AML-193 (cell line): ENCODE measurements around the gene ZFPM1.

ENCODE experiments used
- DNase-seq, 2 experiments: peaks; one replicate each; lab custom pipeline; 2025; lab: John Stamatoyannopoulos, UW

The ZFPM1 gene

GRCh38 chr16:88434353-88434690 lies 18.8 kb upstream of the ZFPM1 start:
- no peak for DNase-seq

DNA sequence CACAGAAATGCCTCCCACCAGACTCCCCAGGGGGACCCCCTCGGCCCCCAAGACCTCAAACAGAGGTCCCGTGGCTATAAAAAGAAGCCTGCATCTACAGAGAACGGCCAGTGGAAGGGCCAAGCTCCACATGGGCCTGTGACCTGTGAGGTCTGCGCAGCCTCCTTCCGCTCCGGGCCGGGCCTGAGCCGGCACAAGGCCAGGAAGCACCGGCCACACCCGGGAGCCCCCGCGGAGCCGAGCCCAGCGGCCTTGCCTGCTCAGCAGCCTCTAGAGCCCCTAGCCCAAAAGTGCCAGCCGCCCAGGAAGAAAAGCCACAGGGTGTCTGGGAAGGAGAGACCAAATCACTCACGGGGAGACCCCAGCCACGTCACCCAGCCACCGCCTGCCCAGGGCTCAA lies 18.3 kb upstream of the ZFPM1 start:
- no peak for DNase-seq

GRCh38 chr16:88435437-88436355 lies 17.4 kb upstream of the ZFPM1 start:
- DNase-seq = no peak

DNA sequence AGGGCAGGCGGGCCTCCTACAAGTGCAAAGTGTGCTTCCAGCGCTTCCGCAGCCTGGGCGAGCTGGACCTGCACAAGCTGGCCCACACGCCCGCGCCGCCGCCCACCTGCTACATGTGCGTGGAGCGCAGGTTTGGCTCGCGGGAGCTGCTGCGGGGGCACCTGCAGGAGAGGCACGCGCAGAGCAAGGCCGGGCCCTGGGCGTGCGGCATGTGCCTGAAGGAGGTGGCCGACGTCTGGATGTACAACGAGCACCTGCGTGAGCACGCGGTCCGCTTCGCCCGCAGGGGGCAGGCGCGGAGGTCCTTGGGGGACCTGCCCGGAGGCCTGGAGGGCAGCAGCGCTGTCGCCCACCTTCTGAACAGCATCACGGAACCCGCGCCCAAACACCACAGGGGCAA lies 16.3 kb upstream of the ZFPM1 start:
- no peak for DNase-seq

DNA sequence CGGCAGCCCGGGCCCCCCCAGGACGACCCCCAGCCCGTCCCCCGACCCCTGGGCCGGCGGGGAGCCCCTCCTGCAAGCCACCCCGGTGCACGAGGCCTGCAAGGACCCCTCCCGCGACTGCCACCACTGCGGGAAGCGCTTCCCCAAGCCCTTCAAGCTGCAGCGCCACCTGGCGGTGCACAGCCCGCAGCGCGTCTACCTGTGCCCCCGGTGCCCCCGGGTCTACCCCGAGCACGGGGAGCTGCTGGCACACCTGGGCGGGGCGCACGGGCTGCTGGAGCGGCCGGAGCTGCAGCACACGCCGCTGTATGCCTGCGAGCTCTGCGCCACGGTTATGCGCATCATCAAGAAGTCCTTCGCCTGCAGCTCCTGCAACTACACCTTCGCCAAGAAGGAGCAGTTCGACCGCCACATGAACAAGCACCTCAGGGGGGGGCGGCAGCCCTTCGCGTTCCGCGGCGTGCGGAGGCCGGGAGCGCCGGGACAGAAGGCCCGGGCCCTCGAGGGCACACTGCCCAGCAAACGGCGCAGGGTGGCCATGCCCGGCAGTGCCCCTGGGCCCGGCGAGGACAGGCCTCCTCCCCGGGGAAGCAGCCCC lies 15.6 kb upstream of the ZFPM1 start:
- DNase-seq = no peak

DNA sequence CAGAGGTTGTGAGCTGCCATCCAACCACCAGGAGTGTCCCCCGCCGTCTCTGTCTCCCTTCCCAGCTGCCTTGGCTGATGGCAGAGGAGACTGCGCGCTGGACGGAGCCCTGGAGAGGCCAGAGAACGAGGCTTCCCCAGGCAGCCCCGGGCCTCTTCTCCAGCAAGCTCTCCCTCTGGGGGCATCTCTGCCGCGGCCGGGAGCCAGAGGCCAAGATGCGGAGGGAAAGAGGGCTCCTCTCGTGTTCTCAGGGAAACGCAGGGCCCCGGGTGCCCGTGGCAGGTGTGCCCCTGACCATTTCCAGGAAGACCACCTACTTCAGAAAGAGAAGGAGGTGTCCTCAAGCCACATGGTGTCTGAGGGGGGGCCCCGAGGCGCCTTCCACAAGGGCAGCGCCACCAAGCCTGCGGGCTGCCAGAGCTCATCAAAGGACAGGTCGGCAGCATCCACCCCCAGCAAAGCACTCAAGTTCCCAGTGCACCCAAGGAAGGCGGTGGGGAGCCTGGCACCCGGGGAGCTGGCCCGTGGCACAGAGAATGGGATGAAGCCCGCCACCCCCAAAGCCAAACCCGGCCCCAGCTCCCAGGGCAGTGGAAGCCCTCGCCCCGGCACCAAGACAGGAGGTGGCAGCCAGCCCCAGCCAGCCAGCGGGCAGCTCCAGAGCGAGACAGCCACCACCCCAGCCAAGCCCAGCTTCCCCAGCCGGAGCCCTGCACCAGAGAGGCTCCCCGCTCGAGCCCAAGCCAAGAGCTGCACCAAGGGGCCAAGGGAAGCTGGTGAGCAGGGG lies 14.8 kb upstream of the ZFPM1 start:
- DNase-seq = no peak

GRCh38 chr16:88439016-88439415 lies 14.1 kb upstream of the ZFPM1 start:
- no peak for DNase-seq

- no peak for DNase-seq
Measured at GRCh38 chr16:88439706-88440105, 13.4 kb upstream of the ZFPM1 start.

GRCh38 chr16:88440111-88440510 lies 13.0 kb upstream of the ZFPM1 start:
- DNase-seq = no peak

GRCh38 chr16:88440686-88441405 lies 12.2 kb upstream of the ZFPM1 start:
- DNase-seq = no peak

GRCh38 chr16:88441460-88441859 lies 11.6 kb upstream of the ZFPM1 start:
- DNase-seq = no peak

DNA sequence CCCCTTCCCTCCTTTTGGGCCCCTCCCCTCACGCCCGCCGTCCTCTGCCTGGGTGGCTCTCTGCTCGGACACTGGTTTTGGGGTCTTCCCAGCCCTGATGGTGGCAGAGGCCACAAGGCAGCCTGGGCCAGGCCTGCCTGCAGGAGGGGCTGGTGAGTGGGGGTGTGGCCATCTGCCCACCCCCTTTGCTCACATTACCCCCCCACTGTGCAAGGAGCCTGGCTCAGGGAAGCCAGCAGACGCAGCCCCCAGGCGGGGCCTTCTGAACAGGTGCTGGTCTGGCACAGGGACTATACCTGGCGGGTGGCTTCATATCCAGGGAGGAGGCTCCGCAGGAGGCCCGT lies 10.7 kb upstream of the ZFPM1 start:
- no peak for DNase-seq

DNA sequence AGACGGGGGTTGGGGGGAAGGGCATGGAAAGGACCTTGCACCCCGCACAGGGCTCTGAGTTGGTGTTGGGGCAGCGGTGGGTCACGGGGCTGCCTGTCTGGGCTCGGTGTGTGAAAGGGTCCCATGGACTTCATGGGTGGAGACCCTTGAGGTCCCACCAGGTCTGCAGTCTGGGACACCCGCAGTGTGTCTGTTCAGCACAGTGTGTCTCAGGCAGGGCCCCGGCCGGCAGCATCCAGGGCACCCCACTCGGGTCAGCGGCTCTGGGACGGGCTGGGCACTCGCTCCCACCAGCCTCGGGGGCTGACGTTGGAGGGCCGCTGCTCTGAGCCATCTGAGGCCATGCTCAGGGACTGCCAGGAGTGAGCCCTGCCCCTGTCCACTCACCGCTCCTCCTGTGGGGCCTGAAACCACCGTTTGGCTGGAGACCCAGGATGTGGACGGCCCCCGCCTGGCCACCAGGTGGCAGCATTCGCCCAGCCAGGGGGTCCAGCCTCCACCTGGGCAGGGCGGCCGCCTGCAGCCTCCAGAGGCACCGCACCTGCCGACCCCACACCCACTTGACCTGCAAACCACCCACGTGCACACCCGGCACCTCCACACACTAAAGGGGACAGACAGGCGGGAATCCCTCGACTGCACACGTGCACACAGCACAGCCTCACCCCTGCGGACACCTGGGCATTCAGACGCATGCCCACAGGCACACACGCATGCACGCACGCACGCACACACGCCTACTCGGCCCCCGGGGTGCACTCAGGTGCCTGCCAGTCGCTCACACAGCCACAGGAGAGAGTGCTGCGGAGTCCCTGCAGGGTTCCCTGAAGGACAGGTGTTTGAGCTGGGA lies 10.1 kb upstream of the ZFPM1 start:
- DNase-seq = peak; percentile 7 to 20

GRCh38 chr16:88444826-88445582 lies 8.1 kb upstream of the ZFPM1 start:
- DNase-seq = no peak

DNA sequence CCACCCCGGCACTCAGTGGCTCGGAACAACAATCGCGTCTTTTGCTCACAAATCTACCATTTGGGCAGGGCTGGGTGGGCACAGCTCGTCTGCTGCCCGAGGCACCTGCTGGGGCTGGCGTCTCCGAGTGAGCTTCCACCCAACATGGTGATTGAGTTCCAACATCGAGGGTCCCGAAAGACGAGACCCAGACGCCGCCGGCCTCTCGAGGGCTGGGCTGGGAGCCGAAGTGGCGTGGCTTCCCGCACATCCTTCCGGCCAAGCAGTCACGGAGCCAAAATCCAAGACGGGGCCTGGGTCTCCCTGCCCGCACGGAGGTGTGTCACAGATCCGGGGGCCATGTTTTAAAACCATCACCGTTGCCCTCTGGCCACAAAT lies 7.5 kb upstream of the ZFPM1 start:
- no peak for DNase-seq

- no peak for DNase-seq
Measured at GRCh38 chr16:88446061-88446460, 7.0 kb upstream of the ZFPM1 start.

DNA sequence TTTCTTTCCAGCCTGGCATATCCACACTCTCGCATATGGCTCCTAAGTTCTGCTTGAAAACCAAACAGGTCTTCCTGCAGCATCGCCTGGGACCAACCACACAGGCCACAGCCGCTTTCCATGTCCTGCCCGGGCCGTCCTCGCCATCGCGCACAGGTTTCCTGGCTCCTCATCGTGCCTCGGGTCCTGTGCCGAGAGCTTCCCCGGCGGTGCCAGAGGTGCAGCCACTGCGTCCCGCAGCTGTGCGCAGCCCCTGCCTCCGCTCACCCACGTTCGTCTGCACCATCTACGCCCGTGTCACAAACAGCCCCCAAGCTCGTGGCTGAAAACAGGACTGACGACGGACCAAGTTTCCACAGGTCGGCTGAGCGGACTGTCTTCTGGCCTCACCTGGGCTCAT lies 6.3 kb upstream of the ZFPM1 start:
- DNase-seq = no peak

GRCh38 chr16:88447881-88448280 lies 5.2 kb upstream of the ZFPM1 start:
- DNase-seq = no peak

DNA sequence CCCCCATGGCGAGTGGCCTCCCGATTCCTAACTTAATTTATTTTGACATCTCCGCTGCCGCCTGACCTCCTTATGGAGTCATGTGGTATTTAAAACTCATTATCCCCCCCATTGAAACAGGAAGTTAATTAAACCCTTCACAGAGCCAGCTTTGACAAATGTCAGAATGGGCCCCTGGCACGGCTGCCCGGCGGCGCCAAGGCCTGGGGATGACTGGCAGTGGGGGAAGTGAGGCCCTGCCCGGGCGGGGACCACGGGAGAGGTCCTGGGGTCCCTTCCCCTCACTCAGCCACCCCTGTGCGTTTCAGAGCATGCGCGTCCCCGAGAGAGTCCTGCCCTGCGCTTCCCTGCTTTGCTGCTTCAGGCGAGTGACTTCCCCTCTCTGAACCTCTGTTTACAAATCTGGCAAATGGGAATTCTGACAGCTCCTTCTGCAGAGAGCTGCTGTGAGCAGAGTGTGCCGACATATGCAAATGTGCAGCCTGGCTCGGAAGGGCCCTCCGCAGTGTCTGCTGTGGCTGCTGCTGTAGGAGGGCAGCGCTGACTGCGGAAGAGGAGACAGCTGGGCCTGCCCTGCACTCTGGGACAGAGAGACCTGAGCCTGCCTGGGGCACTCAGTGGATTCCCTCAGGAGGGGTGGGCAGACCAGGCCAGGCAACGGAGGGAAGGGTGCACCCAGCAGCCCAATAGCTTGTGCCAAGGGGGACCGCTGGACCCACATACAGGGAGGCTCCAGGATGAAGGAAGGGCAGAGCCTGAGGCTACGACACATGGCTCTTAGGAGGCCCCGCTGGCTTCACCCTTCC lies 4.4 kb upstream of the ZFPM1 start:
- DNase-seq = no peak

DNA sequence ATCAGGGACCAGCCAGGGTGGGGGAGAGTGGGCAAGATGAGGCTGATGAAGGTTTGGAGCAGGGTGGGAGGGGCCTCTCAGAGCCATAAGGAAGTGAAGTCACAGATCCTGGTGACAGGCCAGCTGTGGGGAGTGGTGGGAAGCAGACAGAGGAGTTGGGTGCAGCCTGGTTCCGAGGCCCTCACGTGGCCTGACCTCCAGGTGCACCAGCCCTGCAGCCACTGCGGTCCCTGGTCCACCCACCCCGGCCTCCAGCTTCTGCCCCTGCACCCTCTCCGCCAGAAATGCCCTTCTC lies 3.9 kb upstream of the ZFPM1 start:
- DNase-seq = no peak
